ENCODE data around the gene IL2RA. TPM values are rescaled to one million over a fixed set of nuclear protein-coding genes. Genes with fewer than 3 reads are reported as not detected.
A peak's percentile ranks its signal among the peaks of the same experiment; 100 is the strongest.

IL2RA gene
- total RNA-seq, 1 experiment from 2014 or later = not detected

- Histone ChIP-seq H2BK120ac (ENCODE audit: low read depth, low read length, poor library complexity, severe bottlenecking) (no peak overlapping the region), H3K4me2 (ENCODE audit: insufficient read depth, insufficient read length, low read length) (no peak overlapping the region), H3K18ac (ENCODE audit: insufficient read length, low read depth, low read length) (no peak overlapping the region), H2BK20ac (ENCODE audit: low read depth, low read length, poor library complexity, severe bottlenecking) (no peak overlapping the region), H2AFZ (ENCODE audit: low read length) (no peak overlapping the region), H3K14ac (ENCODE audit: insufficient read depth, low read length) (no peak overlapping the region), H3K23me2 (ENCODE audit: insufficient read length, low read depth, low read length, poor library complexity, severe bottlenecking) (no peaks in the 10 kb centered on the region), H3K23ac (ENCODE audit: insufficient read length, low read depth, low read length) (no peak overlapping the region), H4K5ac (ENCODE audit: insufficient read length, low read depth, low read length) (no peak overlapping the region), H3K4ac (ENCODE audit: low read depth, low read length) (no peak overlapping the region), H3K9me3 (ENCODE audit: control insufficient read depth, low read depth, low read length) (no peaks in the 10 kb centered on the region), H3K27me3 (ENCODE audit: insufficient read depth, low read length) (no peaks in the 10 kb centered on the region), H4K8ac (replicated peaks; ENCODE audit: insufficient read length, low read depth, low read length) (no peak overlapping the region), H3K56ac (ENCODE audit: insufficient read length, low read depth, low read length) (no peak overlapping the region), H2BK12ac (ENCODE audit: insufficient read length, low read depth, low read length) (no peak overlapping the region), H2AK5ac (ENCODE audit: insufficient read length, low read length) (no peak overlapping the region), H3K27ac (ENCODE audit: insufficient read length, low read depth, low read length) (no peak overlapping the region), H3K79me2 (ENCODE audit: insufficient read depth, low read length) (peaks cover 32% of the 10 kb centered on the region; the same call in 1 of the 2 replicates), H2BK15ac (ENCODE audit: low read depth, low read length) (no peak overlapping the region), H3K79me1 (ENCODE audit: insufficient read depth, low read depth, low read length, poor library complexity, severe bottlenecking) (no peaks in the 10 kb centered on the region), H4K20me1 (ENCODE audit: control insufficient read depth, insufficient read depth, insufficient read length) (no peaks in the 10 kb centered on the region), H3K9ac (ENCODE audit: extremely low read depth, insufficient read length, low read length) (no peak overlapping the region), H3T11ph (ENCODE audit: low read length) (no peak overlapping the region), H3K4me1 (ENCODE audit: insufficient read depth, low read length) (peaks cover 5% of the 10 kb centered on the region; the same call in 1 of the 2 replicates), H4K91ac (ENCODE audit: insufficient read length, low read depth, low read length) (no peak overlapping the region), H2BK5ac (ENCODE audit: insufficient read length, low read length) (no peak overlapping the region)
- Mint-ChIP-seq H3K4me1 (peaks cover 66 to 71% of the 10 kb centered on the region in 2 experiments), H3K27me3 (ENCODE audit: low read depth) (no peaks in the 10 kb centered on the region), H3K36me3 (ENCODE audit: insufficient read depth in 1 of 3, low read depth in 3 of 3) (peaks cover 12 to 39% (median 37%) of the 10 kb centered on the region in 3 experiments), H3K27ac (peak overlapping the region; percentile 89 to 92 (median 90)), H3K4me3 (peak overlapping the region in 1 of 2 experiments; percentile 23; a peak in 2 of 5 replicates), H3K9me3 (no peaks in the 10 kb centered on the region)
- peak; percentile 49 for DNase-seq
- no peak for TF ChIP-seq CTCF (conservative IDR thresholded peaks at IDR 0.05)
- no CpG with 5 or more reads among the region's 5 CpGs for WGBS (ENCODE audit: extremely low coverage, insufficient read length, low lambda C conversion rate)
Observed at GRCh38 chr10:6097063-6097462, 34.9 kb upstream of the IL2RA start.

All from H9 (cell line).